HG03159 (cell line): Measurements from ENCODE around the gene SDK1.

Experiments
- ATAC-seq: cut with Tn5 transposase; IDR thresholded peaks from one replicate; pipeline ENCODE4 v1.9.1; 2021; ENCODE audit warnings: mild to moderate bottlenecking, moderate library complexity; ENCODE audit not compliant: unreplicated experiment

Gene SDK1

GRCh38 chr7:4269086-4269485, 968.0 kb downstream of the SDK1 start:
- no peak for ATAC-seq

GRCh38 chr7:4269746-4270145, 968.7 kb downstream of the SDK1 start:
- no peak for ATAC-seq

DNA sequence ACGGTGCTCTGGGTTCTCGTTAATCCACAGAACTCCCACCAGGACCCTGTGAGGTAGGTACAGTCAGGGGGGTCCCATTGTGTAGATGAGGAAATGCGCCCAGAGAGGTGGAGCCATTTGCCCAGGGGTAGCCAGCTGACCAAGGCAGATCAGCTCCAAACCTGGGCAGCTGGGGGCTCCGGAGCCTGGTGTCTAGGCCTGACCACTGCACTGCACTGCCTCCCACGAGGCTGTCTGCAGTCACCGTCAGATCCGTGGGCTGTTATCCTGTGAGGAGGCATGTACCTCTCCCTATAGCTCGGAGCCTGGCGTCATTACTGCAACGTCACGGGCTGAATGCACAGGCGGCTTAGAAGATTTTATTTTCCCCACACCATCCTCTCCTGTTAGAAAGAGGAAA, 969.2 kb downstream of the SDK1 start:
- no peak for ATAC-seq

GRCh38 chr7:4270941-4271715, 970.1 kb downstream of the SDK1 start:
- no peak for ATAC-seq

GRCh38 chr7:4271716-4272015, 970.6 kb downstream of the SDK1 start:
- no peak for ATAC-seq

DNA sequence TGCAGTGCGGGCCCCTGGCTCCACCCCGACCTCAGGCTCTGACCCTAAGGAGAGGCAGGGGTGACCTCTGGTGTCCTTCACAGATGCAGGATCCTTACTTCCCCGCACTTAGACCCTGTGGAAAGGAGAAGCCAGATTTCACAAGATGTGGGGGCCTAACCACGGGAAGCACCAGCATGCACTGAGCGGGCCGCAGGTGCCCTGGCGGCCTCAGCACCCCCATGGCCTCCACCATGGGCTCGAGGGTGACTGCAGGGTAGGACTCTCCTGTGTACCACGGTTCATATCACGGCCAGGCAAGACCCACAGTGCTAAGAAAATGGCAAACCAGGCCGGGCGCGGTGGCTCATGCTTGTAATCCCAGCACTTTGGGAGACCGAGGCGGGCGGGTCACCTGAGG, 971.1 kb downstream of the SDK1 start:
- ATAC-seq: no peak

- ATAC-seq: no peak
These were observed 972.6 kb downstream of the SDK1 start for GRCh38 chr7:4273566-4274230.

GRCh38 chr7:4274286-4274685, 973.2 kb downstream of the SDK1 start:
- ATAC-seq: no peak

DNA sequence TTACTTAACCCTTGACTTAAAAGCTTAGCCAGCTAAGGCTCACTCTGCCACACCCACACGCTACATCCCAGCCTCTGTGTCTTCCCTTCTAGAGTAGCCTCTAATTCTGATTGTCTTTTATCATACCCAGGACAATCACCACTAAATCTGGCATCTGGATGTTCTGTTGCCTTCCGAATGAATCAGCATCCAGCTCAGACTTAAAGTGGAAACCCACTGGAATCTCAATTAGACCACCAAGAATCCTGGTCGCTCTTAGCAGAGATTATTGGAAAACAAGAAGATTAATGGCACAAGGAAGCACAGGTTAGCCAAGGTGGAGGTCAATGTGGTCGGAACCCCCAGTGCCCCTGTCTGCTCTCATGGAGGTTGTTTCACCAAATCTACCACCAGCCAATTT, 976.9 kb downstream of the SDK1 start:
- no peak for ATAC-seq

DNA sequence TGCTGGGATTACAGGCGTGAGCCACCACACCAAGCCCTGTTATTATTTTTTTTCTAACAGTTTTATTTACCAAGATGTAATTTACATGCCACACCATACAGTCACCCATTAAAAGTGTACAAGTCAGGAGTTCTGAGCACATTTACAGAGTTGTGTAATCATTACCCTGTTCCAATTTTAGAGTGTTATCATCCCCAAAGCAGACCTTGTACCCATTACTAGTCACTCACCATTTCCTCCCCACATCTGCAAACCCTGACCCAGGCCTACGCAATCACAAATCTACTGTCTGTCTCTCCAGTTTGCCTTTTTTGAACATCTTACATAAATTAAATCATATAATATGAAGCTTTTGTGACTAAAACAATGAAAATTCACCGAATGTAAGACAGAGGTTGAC, 978.2 kb downstream of the SDK1 start:
- ATAC-seq: no peak

DNA sequence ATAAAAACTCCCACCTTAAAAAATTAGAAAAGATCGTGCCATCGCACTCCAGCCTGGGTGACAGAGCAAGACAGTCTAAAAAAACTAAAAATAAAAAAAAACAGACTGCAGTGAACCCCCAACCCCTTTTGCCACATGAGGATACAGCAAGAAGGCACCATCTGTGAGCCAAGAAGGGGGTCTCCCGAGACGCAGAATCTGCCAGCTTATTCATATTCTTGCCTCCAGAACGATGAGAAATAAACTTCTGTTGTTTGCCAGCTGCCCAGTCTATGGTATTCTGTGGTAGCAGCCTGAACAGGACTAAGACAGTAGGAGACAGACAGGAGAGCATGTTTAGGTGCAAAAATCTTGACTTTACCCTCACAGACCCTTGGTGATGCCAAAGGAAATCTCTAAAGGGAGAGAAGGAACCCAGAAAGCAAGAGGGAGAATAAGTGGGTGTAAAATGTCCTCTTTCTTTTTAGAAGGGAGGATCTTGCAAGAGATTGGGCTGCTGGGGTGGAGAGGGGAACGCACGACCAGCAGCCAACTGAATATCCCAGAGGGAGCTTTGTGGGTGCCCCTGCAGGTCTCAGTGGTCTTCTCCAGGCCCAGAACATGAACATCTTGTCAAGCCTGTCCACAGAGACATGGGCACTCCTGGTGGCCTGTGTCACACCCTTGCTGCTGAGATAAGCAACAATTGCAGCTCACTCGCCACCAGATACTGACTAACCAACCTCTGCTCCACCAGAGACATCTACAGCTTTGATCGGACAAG, 980.4 kb downstream of the SDK1 start:
- ATAC-seq: no peak

- no peak for ATAC-seq
These were observed 981.6 kb downstream of the SDK1 start for GRCh38 chr7:4282434-4283223.

DNA sequence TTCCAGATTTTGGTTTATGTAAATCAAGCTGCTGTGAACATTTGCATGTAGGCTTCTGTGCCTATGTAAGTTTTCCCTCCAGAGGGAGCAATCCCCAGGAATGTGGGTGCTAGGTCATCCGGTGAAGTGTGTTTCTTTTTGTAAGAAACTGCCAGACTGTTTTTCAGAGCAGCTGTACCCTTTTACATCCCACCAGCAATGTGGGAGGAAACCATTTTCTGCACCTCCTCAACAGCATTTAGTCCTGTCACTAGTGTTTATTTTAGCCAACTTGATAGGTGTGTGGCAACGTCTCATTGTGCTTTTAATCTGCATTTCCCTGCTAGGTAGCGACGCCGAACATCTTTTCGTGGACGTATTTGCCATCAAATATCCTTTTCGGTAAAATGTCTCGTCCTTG, 985.3 kb downstream of the SDK1 start:
- ATAC-seq: no peak

- ATAC-seq: no peak
These were observed 987.8 kb downstream of the SDK1 start for GRCh38 chr7:4288791-4289394.

GRCh38 chr7:4297165-4297917, 996.3 kb downstream of the SDK1 start:
- no peak for ATAC-seq

DNA sequence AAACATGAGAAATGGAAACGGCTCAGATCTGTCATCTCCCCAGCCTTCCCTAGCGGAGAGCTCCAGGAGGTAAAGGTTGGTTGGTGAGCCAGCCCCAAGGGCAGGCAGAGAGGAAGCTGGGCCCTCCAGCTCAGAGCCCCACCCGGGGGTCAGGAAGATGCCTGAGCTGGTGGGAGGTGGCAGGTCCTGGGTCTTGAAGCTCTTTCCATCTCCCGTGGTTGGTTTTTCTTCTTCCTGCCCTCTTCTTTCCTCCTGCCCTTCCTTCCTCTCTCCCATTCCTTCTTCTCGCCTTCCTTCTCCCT, 996.8 kb downstream of the SDK1 start:
- ATAC-seq: no peak

- no peak for ATAC-seq
These were observed 998.4 kb downstream of the SDK1 start for GRCh38 chr7:4299431-4299830.

- ATAC-seq: no peak
These were observed 1001.3 kb downstream of the SDK1 start for GRCh38 chr7:4302203-4302905.

DNA sequence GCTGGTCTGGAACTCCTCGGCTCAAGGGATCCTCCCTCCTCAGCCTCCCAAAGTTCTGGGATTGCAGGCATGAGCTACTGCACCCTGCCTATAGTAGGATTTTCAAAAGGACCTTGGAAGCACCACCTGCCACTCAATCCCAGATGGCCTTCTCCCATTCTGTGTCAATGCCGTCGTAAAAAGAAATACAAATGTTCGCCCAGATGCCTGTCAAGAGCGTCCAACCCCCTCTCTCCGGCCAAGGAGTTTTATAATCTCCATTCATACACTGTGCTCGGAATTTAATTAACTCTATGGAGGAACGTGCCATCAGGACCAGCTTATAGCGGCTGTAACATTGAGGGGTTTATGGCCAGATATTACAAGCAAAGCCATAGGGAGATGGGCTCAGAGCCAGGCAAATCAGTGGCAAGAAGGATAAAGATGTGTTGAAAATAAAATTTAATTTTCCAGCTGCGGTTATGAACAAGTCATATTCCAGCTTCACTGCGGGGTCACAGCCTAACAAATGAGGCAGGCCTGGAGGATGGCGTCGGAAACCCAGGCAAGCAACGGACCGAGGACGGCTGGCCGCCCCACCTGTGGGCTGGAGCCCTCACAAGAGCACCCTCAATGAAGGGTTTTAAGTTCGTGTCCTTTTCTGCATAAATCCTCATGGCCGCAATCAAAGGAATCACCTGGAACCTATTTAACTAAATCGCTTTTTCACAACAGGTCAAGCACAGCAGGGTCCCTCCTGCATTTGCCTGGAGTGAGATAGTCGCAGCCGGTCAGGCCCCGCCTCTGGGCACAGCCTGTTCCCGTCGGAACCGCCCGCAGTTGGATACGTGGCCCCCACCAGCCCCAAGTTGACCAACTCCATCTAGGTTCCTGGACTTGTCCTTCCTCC, 1006.5 kb downstream of the SDK1 start:
- no peak for ATAC-seq
